ENCODE measurements around the gene PRLR.

Gene PRLR

GRCh38 chr5:35171991-35172390 is 58.3 kb downstream of the PRLR start:
- H3K18ac ChIP-seq (ENCODE audit: low read depth in 1 of 2, low read length in 2 of 2) = no peak overlapping the region
- no peaks in the 10 kb centered on the region for H3K9me3 ChIP-seq (ENCODE audit: control insufficient read depth, low read length)
- no peak overlapping the region for H2BK12ac ChIP-seq (ENCODE audit: low read length in 2 of 2)
- no peak overlapping the region for H2BK15ac ChIP-seq (ENCODE audit: low read depth, poor library complexity, severe bottlenecking)
- H3K9ac ChIP-seq (ENCODE audit: low read length) = no peak overlapping the region
- no peak for DNase-seq
- H3K4me2 ChIP-seq (ENCODE audit: low read length, poor library complexity, severe bottlenecking) = no peak overlapping the region
- H3K4ac ChIP-seq (ENCODE audit: low read depth in 1 of 2, low read length in 2 of 2) = no peak overlapping the region
- WGBS = 63% methylated on average over 4 of the region's 4 CpGs
- H3K79me1 ChIP-seq (replicated peaks; ENCODE audit: low read length, poor library complexity, severe bottlenecking) = no peaks in the 10 kb centered on the region
- H3K4me1 ChIP-seq (ENCODE audit: control insufficient read depth, insufficient read depth, low read depth, low read length) = no peaks in the 10 kb centered on the region
- no peak overlapping the region for H3K23ac ChIP-seq (ENCODE audit: low read length in 2 of 2)
- no peaks in the 10 kb centered on the region for H3K36me3 ChIP-seq (ENCODE audit: control insufficient read depth in 1 of 2, insufficient read depth in 2 of 2, low read depth in 1 of 2, low read length in 2 of 2)
- H2BK5ac ChIP-seq (ENCODE audit: low read depth, low read length, poor library complexity, severe bottlenecking) = no peak overlapping the region
- H4K8ac ChIP-seq (ENCODE audit: low read length) = no peak overlapping the region
- H3K27ac ChIP-seq (ENCODE audit: low read length, poor library complexity, severe bottlenecking) = no peak overlapping the region
- no peak overlapping the region for H2AK5ac ChIP-seq (ENCODE audit: low read length, severe bottlenecking)
- H3K27me3 ChIP-seq (ENCODE audit: control insufficient read depth in 1 of 2, insufficient read depth in 1 of 2, low read length in 2 of 2) = no peaks in the 10 kb centered on the region
- H3K4me3 ChIP-seq (ENCODE audit: insufficient read depth in 1 of 2, low read depth in 1 of 2, low read length in 2 of 2) = no peak overlapping the region
- H2BK120ac ChIP-seq (ENCODE audit: low read depth, low read length) = no peak overlapping the region
- H3K14ac ChIP-seq (ENCODE audit: low read length in 2 of 2) = no peak overlapping the region
- H4K91ac ChIP-seq (ENCODE audit: low read length) = no peak overlapping the region
- no peak overlapping the region for H2AFZ ChIP-seq (ENCODE audit: low read depth, low read length)

GRCh38 chr5:35171078-35171477 is 59.2 kb downstream of the PRLR start:
- Histone ChIP-seq H4K91ac (ENCODE audit: low read length) (no peak overlapping the region), H3K9ac (ENCODE audit: low read length) (no peak overlapping the region), H2BK12ac (ENCODE audit: low read length in 2 of 2) (no peak overlapping the region), H2AK5ac (ENCODE audit: low read length, severe bottlenecking) (no peak overlapping the region), H3K23ac (ENCODE audit: low read length in 2 of 2) (no peak overlapping the region), H3K79me1 (replicated peaks; ENCODE audit: low read length, poor library complexity, severe bottlenecking) (no peaks in the 10 kb centered on the region), H3K27me3 (ENCODE audit: control insufficient read depth in 1 of 2, insufficient read depth in 1 of 2, low read length in 2 of 2) (no peaks in the 10 kb centered on the region), H3K36me3 (ENCODE audit: control insufficient read depth in 1 of 2, insufficient read depth in 2 of 2, low read depth in 1 of 2, low read length in 2 of 2) (no peaks in the 10 kb centered on the region), H3K14ac (ENCODE audit: low read length in 2 of 2) (no peak overlapping the region), H2BK15ac (ENCODE audit: low read depth, poor library complexity, severe bottlenecking) (no peak overlapping the region), H3K18ac (ENCODE audit: low read depth in 1 of 2, low read length in 2 of 2) (no peak overlapping the region), H2AFZ (ENCODE audit: low read depth, low read length) (no peak overlapping the region), H3K27ac (ENCODE audit: low read length, poor library complexity, severe bottlenecking) (no peak overlapping the region), H3K9me3 (ENCODE audit: control insufficient read depth, low read length) (no peaks in the 10 kb centered on the region), H3K4me3 (ENCODE audit: insufficient read depth in 1 of 2, low read depth in 1 of 2, low read length in 2 of 2) (no peak overlapping the region), H3K4ac (ENCODE audit: low read depth in 1 of 2, low read length in 2 of 2) (no peak overlapping the region), H2BK120ac (ENCODE audit: low read depth, low read length) (no peak overlapping the region), H3K4me1 (ENCODE audit: control insufficient read depth, insufficient read depth, low read depth, low read length) (no peaks in the 10 kb centered on the region), H2BK5ac (ENCODE audit: low read depth, low read length, poor library complexity, severe bottlenecking) (no peak overlapping the region), H3K4me2 (ENCODE audit: low read length, poor library complexity, severe bottlenecking) (no peak overlapping the region), H4K8ac (ENCODE audit: low read length) (no peak overlapping the region)
- no peak for DNase-seq

- no peak overlapping the region for H2BK15ac ChIP-seq (ENCODE audit: low read depth, poor library complexity, severe bottlenecking)
- no peak overlapping the region for H3K9ac ChIP-seq (ENCODE audit: low read length)
- no peak overlapping the region for H3K4me3 ChIP-seq (ENCODE audit: insufficient read depth in 1 of 2, low read depth in 1 of 2, low read length in 2 of 2)
- H3K23ac ChIP-seq (ENCODE audit: low read length in 2 of 2) = no peak overlapping the region
- WGBS = no CpG with 5 or more reads among the region's 1 CpG
- H2BK5ac ChIP-seq (ENCODE audit: low read depth, low read length, poor library complexity, severe bottlenecking) = no peak overlapping the region
- no peaks in the 10 kb centered on the region for H3K4me1 ChIP-seq (ENCODE audit: control insufficient read depth, insufficient read depth, low read depth, low read length)
- H4K8ac ChIP-seq (ENCODE audit: low read length) = no peak overlapping the region
- no peak for DNase-seq
- no peaks in the 10 kb centered on the region for H3K9me3 ChIP-seq (ENCODE audit: control insufficient read depth, low read length)
- H3K18ac ChIP-seq (ENCODE audit: low read depth in 1 of 2, low read length in 2 of 2) = no peak overlapping the region
- no peak overlapping the region for H2BK12ac ChIP-seq (ENCODE audit: low read length in 2 of 2)
- H3K79me1 ChIP-seq (replicated peaks; ENCODE audit: low read length, poor library complexity, severe bottlenecking) = no peaks in the 10 kb centered on the region
- H3K14ac ChIP-seq (ENCODE audit: low read length in 2 of 2) = no peak overlapping the region
- H2BK120ac ChIP-seq (ENCODE audit: low read depth, low read length) = no peak overlapping the region
- no peak overlapping the region for H4K91ac ChIP-seq (ENCODE audit: low read length)
- H2AFZ ChIP-seq (ENCODE audit: low read depth, low read length) = no peak overlapping the region
- no peak overlapping the region for H3K4me2 ChIP-seq (ENCODE audit: low read length, poor library complexity, severe bottlenecking)
- no peak overlapping the region for H3K4ac ChIP-seq (ENCODE audit: low read depth in 1 of 2, low read length in 2 of 2)
- no peaks in the 10 kb centered on the region for H3K36me3 ChIP-seq (ENCODE audit: control insufficient read depth in 1 of 2, insufficient read depth in 2 of 2, low read depth in 1 of 2, low read length in 2 of 2)
- H3K27ac ChIP-seq (ENCODE audit: low read length, poor library complexity, severe bottlenecking) = no peak overlapping the region
- H3K27me3 ChIP-seq (ENCODE audit: control insufficient read depth in 1 of 2, insufficient read depth in 1 of 2, low read length in 2 of 2) = no peaks in the 10 kb centered on the region
- no peak overlapping the region for H2AK5ac ChIP-seq (ENCODE audit: low read length, severe bottlenecking)
These were observed 64.2 kb downstream of the PRLR start for GRCh38 chr5:35166043-35166442.

- Histone ChIP-seq H3K9ac (ENCODE audit: low read length) (no peak overlapping the region), H2AK5ac (ENCODE audit: low read length, severe bottlenecking) (no peak overlapping the region), H3K27ac (ENCODE audit: low read length, poor library complexity, severe bottlenecking) (no peak overlapping the region), H2BK12ac (ENCODE audit: low read length in 2 of 2) (no peak overlapping the region), H2AFZ (ENCODE audit: low read depth, low read length) (no peak overlapping the region), H3K23ac (ENCODE audit: low read length in 2 of 2) (no peak overlapping the region), H3K4me2 (ENCODE audit: low read length, poor library complexity, severe bottlenecking) (no peak overlapping the region), H4K8ac (ENCODE audit: low read length) (no peak overlapping the region), H3K4ac (ENCODE audit: low read depth in 1 of 2, low read length in 2 of 2) (no peak overlapping the region), H3K36me3 (ENCODE audit: control insufficient read depth in 1 of 2, insufficient read depth in 2 of 2, low read depth in 1 of 2, low read length in 2 of 2) (no peaks in the 10 kb centered on the region), H3K9me3 (ENCODE audit: control insufficient read depth, low read length) (no peaks in the 10 kb centered on the region), H2BK120ac (ENCODE audit: low read depth, low read length) (no peak overlapping the region), H3K4me3 (ENCODE audit: insufficient read depth in 1 of 2, low read depth in 1 of 2, low read length in 2 of 2) (no peak overlapping the region), H3K79me1 (replicated peaks; ENCODE audit: low read length, poor library complexity, severe bottlenecking) (no peaks in the 10 kb centered on the region), H3K18ac (ENCODE audit: low read depth in 1 of 2, low read length in 2 of 2) (no peak overlapping the region), H2BK15ac (ENCODE audit: low read depth, poor library complexity, severe bottlenecking) (no peak overlapping the region), H2BK5ac (ENCODE audit: low read depth, low read length, poor library complexity, severe bottlenecking) (no peak overlapping the region), H3K4me1 (ENCODE audit: control insufficient read depth, insufficient read depth, low read depth, low read length) (no peaks in the 10 kb centered on the region), H3K14ac (ENCODE audit: low read length in 2 of 2) (no peak overlapping the region), H3K27me3 (ENCODE audit: control insufficient read depth in 1 of 2, insufficient read depth in 1 of 2, low read length in 2 of 2) (no peaks in the 10 kb centered on the region), H4K91ac (ENCODE audit: low read length) (no peak overlapping the region)
- DNase-seq = no peak
- 82% methylated on average over 3 of the region's 4 CpGs for WGBS
These were observed 65.3 kb downstream of the PRLR start for GRCh38 chr5:35164860-35165542.

All from mesenchymal stem cell (in vitro differentiated cells and primary cell).